NOMO-1 treated with dmso at 0.1 percent for 144 hours (cell line): ENCODE measurements around the gene TOP2A.
A peak's percentile ranks its signal among the peaks of the same experiment; 100 is the strongest.
"Not testable (repeated sequence)": the region's sequence is repeated elsewhere in the genome, so short reads cannot be mapped to it uniquely, and the experiment has no call there.

Experiments used
- DNase-seq: peaks from one replicate; lab custom pipeline; 2025; ENCODE audit not compliant: unreplicated experiment; lab: John Stamatoyannopoulos, UW

TOP2A gene

GRCh38 chr17:40377832-40378231 lies 39.9 kb downstream of the TOP2A start:
- DNase-seq: no peak

- not testable (repeated sequence) for DNase-seq
Measured at GRCh38 chr17:40376541-40376940, 41.2 kb downstream of the TOP2A start.

- not testable (repeated sequence) for DNase-seq
Measured at GRCh38 chr17:40375786-40376185, 41.9 kb downstream of the TOP2A start.

- DNase-seq: no peak
Measured at GRCh38 chr17:40374821-40375498, 42.7 kb downstream of the TOP2A start.

GRCh38 chr17:40373999-40374398 lies 43.7 kb downstream of the TOP2A start:
- DNase-seq: no peak

GRCh38 chr17:40373324-40373723 lies 44.4 kb downstream of the TOP2A start:
- DNase-seq: no peak

GRCh38 chr17:40372644-40373043 lies 45.1 kb downstream of the TOP2A start:
- not testable (repeated sequence) for DNase-seq

GRCh38 chr17:40372031-40372430 lies 45.7 kb downstream of the TOP2A start:
- no peak for DNase-seq

- no peak for DNase-seq
Measured at GRCh38 chr17:40371261-40371929, 46.3 kb downstream of the TOP2A start.

- no peak for DNase-seq
Measured at GRCh38 chr17:40369923-40370322, 47.8 kb downstream of the TOP2A start.

- not testable (repeated sequence) for DNase-seq
Measured at GRCh38 chr17:40367728-40368127, 50.0 kb downstream of the TOP2A start.

GRCh38 chr17:40366861-40367518 lies 50.7 kb downstream of the TOP2A start:
- DNase-seq: no peak

- DNase-seq: no peak
Measured at GRCh38 chr17:40366076-40366860, 51.4 kb downstream of the TOP2A start.

GRCh38 chr17:40364906-40365305 lies 52.8 kb downstream of the TOP2A start:
- DNase-seq: no peak

- no peak for DNase-seq
Measured at GRCh38 chr17:40364121-40364861, 53.4 kb downstream of the TOP2A start, which contains the start of gene GJD3. Gene GJD3, minus strand, starts transcription at chr17:40364737. Its CDS starts 922 bp downstream, at chr17:40363815.

GRCh38 chr17:40363111-40363827 lies 54.4 kb downstream of the TOP2A start:
- DNase-seq: peak; percentile 20

GRCh38 chr17:40362696-40363110 lies 55.0 kb downstream of the TOP2A start:
- peak; percentile 83 for DNase-seq

GRCh38 chr17:40361925-40362695 lies 55.6 kb downstream of the TOP2A start:
- DNase-seq: no peak
